Activated CD8-positive, alpha-beta T cell treated with anti-CD3 and anti-CD28 coated beads for 36 hours (primary cell): ENCODE results near the gene ADGRV1. TPM values are rescaled to one million over a fixed set of nuclear protein-coding genes. Genes with fewer than 3 reads are reported as not detected.

Experiments
- ATAC-seq: fragments of 200-7000 bp; cut with Tn5 transposase; one replicate; pipeline ENCODE4 v1.10.0; 2021; ENCODE audit warnings: mild to moderate bottlenecking, moderate library complexity
- CTCF ChIA-PET: fragments of 350-600 bp; sonication (Branson Sonifier 250); formaldehyde crosslinking; loops from one replicate; lab custom pipeline; 2021; ENCODE audit warnings: antibody characterized with exemption; lab: Charles Lee
- POLR2A ChIA-PET: fragments of 350-600 bp; sonication (Branson Sonifier 250); formaldehyde crosslinking; loops from one replicate; lab custom pipeline; 2021; ENCODE audit warnings: antibody characterized with exemption; lab: Charles Lee
- DNase-seq: peaks from one replicate; pipeline ENCODE4 v3.0.0-alpha.2; 2020
- H3K27ac Mint-ChIP-seq: one replicate; pipeline ENCODE4 v1.8.0; 2021; ENCODE audit warnings: mild to moderate bottlenecking, mixed read lengths
- H3K27me3 Mint-ChIP-seq: one replicate; pipeline ENCODE4 v1.8.0; 2021; ENCODE audit warnings: mixed read lengths
- H3K36me3 Mint-ChIP-seq: one replicate; pipeline ENCODE4 v1.8.0; 2021; ENCODE audit warnings: low read depth, mixed read lengths
- H3K4me1 Mint-ChIP-seq: one replicate; pipeline ENCODE4 v1.8.0; 2021; ENCODE audit warnings: low read depth, mixed read lengths
- H3K4me3 Mint-ChIP-seq: one replicate; pipeline ENCODE4 v1.8.0; 2021; ENCODE audit warnings: mild to moderate bottlenecking, moderate library complexity, mixed read lengths
- H3K9me3 Mint-ChIP-seq: one replicate; pipeline ENCODE4 v1.8.0; 2021; ENCODE audit warnings: mixed read lengths
- intact Hi-C: fragments of 100-400 bp; cut with micrococcal nuclease; formaldehyde crosslinking; loops from one replicate; pipeline ENCODE4 v1.10.0; 2022
- total RNA-seq, 2 experiments: library from RNA; stranded (reverse); gene quantifications; one replicate each; pipeline ENCODE4 v1.2.3, GENCODE V29; 2021
- TF ChIP-seq, protein P1 (sequence below): fragments of 200-600 bp; IDR thresholded peaks from one replicate; pipeline ENCODE4 v1.8.0; 2022; ENCODE audit warnings: antibody characterized with exemption, mild to moderate bottlenecking

The ADGRV1 gene
- total RNA-seq, 2 experiments from 2014 or later, result 0.18 TPM; not detected in 1

DNA sequence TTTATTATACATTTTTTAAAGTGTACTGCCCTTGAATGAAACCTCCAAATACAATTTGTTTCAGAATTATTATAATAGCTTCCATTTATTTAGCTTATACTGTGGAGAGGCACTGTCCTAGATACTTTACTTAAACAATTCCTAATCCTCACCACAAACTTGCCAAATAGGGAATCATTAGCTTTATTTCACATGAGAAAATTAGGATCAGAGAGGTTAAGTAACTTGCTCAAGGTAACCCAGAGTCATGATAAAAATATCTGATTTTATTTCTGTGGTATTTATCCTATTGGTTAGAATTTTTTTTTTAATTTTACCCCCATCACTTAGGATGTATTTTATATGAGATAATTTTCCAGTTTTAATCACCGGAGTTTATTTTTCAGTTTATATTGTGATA lies 78.4 kb downstream of the ADGRV1 start:
- no peak for DNase-seq
- H3K4me3 Mint-ChIP-seq, result no peak overlapping the region
- no peaks in the 10 kb centered on the region for H3K36me3 Mint-ChIP-seq
- ChIA-PET POLR2A (no interaction called here), CTCF (no interaction called here)
- TF ChIP-seq, protein P1, sequence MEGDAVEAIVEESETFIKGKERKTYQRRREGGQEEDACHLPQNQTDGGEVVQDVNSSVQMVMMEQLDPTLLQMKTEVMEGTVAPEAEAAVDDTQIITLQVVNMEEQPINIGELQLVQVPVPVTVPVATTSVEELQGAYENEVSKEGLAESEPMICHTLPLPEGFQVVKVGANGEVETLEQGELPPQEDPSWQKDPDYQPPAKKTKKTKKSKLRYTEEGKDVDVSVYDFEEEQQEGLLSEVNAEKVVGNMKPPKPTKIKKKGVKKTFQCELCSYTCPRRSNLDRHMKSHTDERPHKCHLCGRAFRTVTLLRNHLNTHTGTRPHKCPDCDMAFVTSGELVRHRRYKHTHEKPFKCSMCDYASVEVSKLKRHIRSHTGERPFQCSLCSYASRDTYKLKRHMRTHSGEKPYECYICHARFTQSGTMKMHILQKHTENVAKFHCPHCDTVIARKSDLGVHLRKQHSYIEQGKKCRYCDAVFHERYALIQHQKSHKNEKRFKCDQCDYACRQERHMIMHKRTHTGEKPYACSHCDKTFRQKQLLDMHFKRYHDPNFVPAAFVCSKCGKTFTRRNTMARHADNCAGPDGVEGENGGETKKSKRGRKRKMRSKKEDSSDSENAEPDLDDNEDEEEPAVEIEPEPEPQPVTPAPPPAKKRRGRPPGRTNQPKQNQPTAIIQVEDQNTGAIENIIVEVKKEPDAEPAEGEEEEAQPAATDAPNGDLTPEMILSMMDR, result no peak
- no peak overlapping the region for H3K27ac Mint-ChIP-seq
- peaks cover 4% of the 10 kb centered on the region for H3K27me3 Mint-ChIP-seq
- no peaks in the 10 kb centered on the region for H3K9me3 Mint-ChIP-seq
- no peaks in the 10 kb centered on the region for H3K4me1 Mint-ChIP-seq
- intact Hi-C loops, result no loop called here
- no peak for ATAC-seq

DNA sequence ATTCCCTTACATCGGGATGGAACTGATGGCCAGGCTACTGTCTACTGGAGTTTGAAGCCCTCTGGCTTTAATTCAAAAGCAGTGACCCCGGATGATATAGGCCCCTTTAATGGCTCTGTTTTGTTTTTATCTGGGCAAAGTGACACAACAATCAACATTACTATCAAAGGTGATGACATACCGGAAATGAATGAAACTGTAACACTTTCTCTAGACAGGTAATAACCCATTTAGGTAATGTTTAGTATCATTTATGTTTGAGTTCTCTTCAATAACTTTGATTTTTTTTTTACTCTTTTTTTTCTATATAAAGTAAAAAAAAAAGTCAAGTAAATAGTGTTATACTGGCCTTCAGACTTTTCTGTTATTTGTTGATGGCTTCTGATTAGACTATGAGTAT lies 79.1 kb downstream of the ADGRV1 start:
- POLR2A ChIA-PET, result no interaction called here
- Mint-ChIP-seq H3K4me3 (no peak overlapping the region), H3K4me1 (no peaks in the 10 kb centered on the region), H3K27ac (no peak overlapping the region), H3K36me3 (no peaks in the 10 kb centered on the region), H3K27me3 (peaks cover 4% of the 10 kb centered on the region), H3K9me3 (no peaks in the 10 kb centered on the region)
- no peak for DNase-seq
- no peak for ATAC-seq
- CTCF ChIA-PET, result no interaction called here
- intact Hi-C loops, result no loop called here
- TF ChIP-seq, protein P1, result no peak

DNA sequence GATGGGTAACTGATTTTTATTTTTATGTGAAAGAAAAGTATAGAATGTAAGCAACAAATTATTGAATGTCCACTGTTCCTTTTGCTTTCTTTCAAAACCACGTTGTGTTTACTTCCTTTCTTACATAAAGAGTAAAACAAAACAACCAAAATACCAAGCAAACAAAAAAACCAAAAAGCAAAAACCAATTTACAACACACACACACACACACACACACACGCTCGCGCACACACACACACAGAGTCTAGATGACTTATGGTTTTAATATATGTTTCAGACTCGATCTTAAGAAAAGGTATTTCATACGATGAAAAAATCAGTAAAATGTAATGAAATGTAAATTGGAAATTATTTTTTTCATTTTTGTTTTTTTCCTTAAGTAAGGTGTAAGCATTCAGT lies 80.3 kb downstream of the ADGRV1 start:
- Mint-ChIP-seq H3K9me3 (no peaks in the 10 kb centered on the region), H3K36me3 (no peaks in the 10 kb centered on the region), H3K4me3 (no peak overlapping the region), H3K4me1 (no peaks in the 10 kb centered on the region), H3K27me3 (peaks cover 4% of the 10 kb centered on the region), H3K27ac (no peak overlapping the region)
- no peak for DNase-seq
- POLR2A ChIA-PET, result no interaction called here
- CTCF ChIA-PET, result no interaction called here
- TF ChIP-seq, protein P1, result no peak
- intact Hi-C loops, result no loop called here
- no peak for ATAC-seq

DNA sequence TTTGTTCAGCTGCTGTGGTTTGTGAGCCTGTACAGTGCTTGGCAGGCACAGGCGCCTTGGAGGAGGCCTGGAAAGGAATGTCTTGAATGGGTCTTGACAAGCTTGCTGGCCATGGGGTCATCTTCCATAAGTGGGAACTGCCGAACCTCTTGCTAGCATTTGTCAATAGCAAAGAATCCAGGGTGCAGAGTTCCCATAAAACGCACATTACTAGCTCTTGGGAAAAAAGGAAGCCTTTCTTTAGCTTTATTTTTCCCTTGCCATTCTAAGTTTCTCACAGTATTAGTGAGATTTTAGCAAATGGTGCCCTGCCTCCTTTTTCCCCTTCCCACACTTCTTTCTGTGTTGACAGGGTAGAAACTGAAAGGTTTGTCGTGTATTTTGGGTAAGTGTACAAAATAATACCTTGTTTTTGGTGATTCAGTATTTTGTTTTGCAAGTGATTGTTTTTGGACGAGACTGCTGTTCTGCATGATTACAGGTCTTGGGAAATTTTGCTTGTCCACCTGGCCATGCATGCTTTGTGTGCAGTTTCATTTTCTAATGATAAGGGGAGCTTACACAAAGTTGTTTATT lies 82.0 kb downstream of the ADGRV1 start:
- ATAC-seq (no peak), DNase-seq (no peak)
- Mint-ChIP-seq H3K36me3 (no peaks in the 10 kb centered on the region), H3K4me3 (no peak overlapping the region), H3K27me3 (no peaks in the 10 kb centered on the region), H3K4me1 (no peaks in the 10 kb centered on the region), H3K9me3 (no peaks in the 10 kb centered on the region), H3K27ac (no peak overlapping the region)
- ChIA-PET POLR2A (no interaction called here), CTCF (interaction anchor here (0.6 kb wide), 1 partner anchor 65 kb away, joined by 3 read pairs; no protein-coding TSS in a partner anchor)
- TF ChIP-seq, protein P1, result no peak
- intact Hi-C loops, result no loop called here

DNA sequence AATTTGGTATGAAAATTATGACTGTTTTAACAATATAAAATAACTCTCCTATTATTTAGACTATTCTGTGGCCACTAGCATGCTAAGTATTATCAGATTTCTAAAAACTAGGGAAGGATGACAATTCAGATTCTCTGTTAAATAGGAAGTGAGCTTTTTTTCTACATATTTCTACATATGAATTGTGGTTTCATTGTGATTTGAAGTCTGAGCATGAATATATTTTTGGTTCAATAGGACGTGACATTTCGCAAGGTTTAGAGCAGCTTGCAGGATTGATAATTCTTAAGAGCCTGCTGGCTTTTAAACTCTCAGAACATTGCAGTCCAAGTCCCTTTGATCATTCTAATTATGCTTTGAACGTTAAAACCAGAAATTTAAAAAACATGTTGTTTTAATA lies 82.9 kb downstream of the ADGRV1 start:
- Mint-ChIP-seq H3K4me1 (no peaks in the 10 kb centered on the region), H3K4me3 (no peak overlapping the region), H3K9me3 (no peaks in the 10 kb centered on the region), H3K27me3 (no peaks in the 10 kb centered on the region), H3K27ac (no peak overlapping the region), H3K36me3 (no peaks in the 10 kb centered on the region)
- no peak for ATAC-seq
- DNase-seq, result no peak
- intact Hi-C loops, result no loop called here
- ChIA-PET POLR2A (no interaction called here), CTCF (no interaction called here)
- TF ChIP-seq, protein P1, result no peak
